Inflammatory macrophage (primary cell): ENCODE results near the gene TMEM236.

Source experiments
- DNase-seq, 2 donors: peaks; one replicate each; pipeline ENCODE4 v3.0.0-alpha.2; 2020 to 2022

Gene TMEM236

GRCh38 chr10:17831896-17832295, 79.9 kb downstream of the TMEM236 start:
- no peak for DNase-seq

GRCh38 chr10:17833656-17834055, 81.7 kb downstream of the TMEM236 start:
- DNase-seq, result no peak

GRCh38 chr10:17835688-17836087, 83.7 kb downstream of the TMEM236 start:
- no peak for DNase-seq

GRCh38 chr10:17836942-17837341, 84.9 kb downstream of the TMEM236 start:
- DNase-seq, result peak in 1 of 2 donors; percentile 66

- peak; percentile 65 to 81 for DNase-seq
These were observed 86.2 kb downstream of the TMEM236 start for GRCh38 chr10:17838080-17838648.

- peak; percentile 79 to 95 for DNase-seq
These were observed 89.0 kb downstream of the TMEM236 start for GRCh38 chr10:17841050-17841449.

- peak in 1 of 2 donors; percentile 56 for DNase-seq
These were observed 90.6 kb downstream of the TMEM236 start for GRCh38 chr10:17842641-17843040.

GRCh38 chr10:17847585-17848296, 95.7 kb downstream of the TMEM236 start:
- peak; percentile 26 to 41 for DNase-seq

GRCh38 chr10:17848646-17849045, 96.6 kb downstream of the TMEM236 start:
- DNase-seq, result no peak
